ENCODE results near the gene ECSIT. TPM values are rescaled to one million over a fixed set of nuclear protein-coding genes. Genes with fewer than 3 reads are reported as not detected.

ECSIT gene
- total RNA-seq, 2 experiments from 2014 or later = 27.2 to 27.4 TPM

- TF ChIP-seq CTCF (IDR thresholded peaks at IDR 0.05) = no peak
- Histone ChIP-seq H3K9me3 (ENCODE audit: control insufficient read depth in 1 of 2, insufficient read depth in 1 of 2, low read length in 2 of 2) (no peaks in the 10 kb centered on the region), H3K27me3 (ENCODE audit: control insufficient read depth in 1 of 2, insufficient read depth in 2 of 2, low read length in 2 of 2) (no peaks in the 10 kb centered on the region), H3K36me3 (ENCODE audit: insufficient read depth, low read length) (peaks cover 26% of the 10 kb centered on the region), H3K27ac (ENCODE audit: low read depth in 1 of 2, low read length in 2 of 2) (no peak overlapping the region), H3K4me1 (ENCODE audit: insufficient read depth, low read length) (peaks cover 9% of the 10 kb centered on the region), H3K4me3 (ENCODE audit: low read length) (no peak overlapping the region)
- POLR2A ChIA-PET = no interaction called here
- Mint-ChIP-seq H3K27me3 (no peaks in the 10 kb centered on the region), H3K27ac (no peak overlapping the region), H3K4me3 (no peak overlapping the region), H3K4me1 (ENCODE audit: low read depth) (peaks cover 5% of the 10 kb centered on the region), H3K9me3 (no peaks in the 10 kb centered on the region), H3K36me3 (ENCODE audit: low read depth) (peaks cover 11% of the 10 kb centered on the region)
- DNase-seq (no peak), ATAC-seq (ENCODE audit: poor library complexity) (no peak)
- intact Hi-C loops (cut with DNase I, micrococcal nuclease) = no loop called here
- CTCF ChIA-PET = no interaction called here
Measured at GRCh38 chr19:11549386-11549953, 20.5 kb upstream of the ECSIT start.

GRCh38 chr19:11547929-11548700 is 19.2 kb upstream of the ECSIT start:
- Mint-ChIP-seq H3K27ac (no peak overlapping the region), H3K4me3 (no peak overlapping the region), H3K4me1 (ENCODE audit: low read depth) (no peaks in the 10 kb centered on the region), H3K9me3 (no peaks in the 10 kb centered on the region), H3K36me3 (ENCODE audit: low read depth) (no peaks in the 10 kb centered on the region), H3K27me3 (peaks cover 5% of the 10 kb centered on the region)
- no peaks in the 10 kb centered on the region for H3K9me3 ChIP-seq (ENCODE audit: control insufficient read depth in 1 of 2, insufficient read depth in 1 of 2, low read length in 2 of 2)
- ChIA-PET POLR2A (no interaction called here), CTCF (no interaction called here)
- peaks cover 12% of the 10 kb centered on the region for H3K36me3 ChIP-seq (ENCODE audit: insufficient read depth, low read length)
- no peaks in the 10 kb centered on the region for H3K4me1 ChIP-seq (ENCODE audit: insufficient read depth, low read length)
- no peak for TF ChIP-seq CTCF (IDR thresholded peaks at IDR 0.05)
- intact Hi-C loops (cut with DNase I, micrococcal nuclease) = no loop called here
- H3K27ac ChIP-seq (ENCODE audit: low read depth in 1 of 2, low read length in 2 of 2) = no peak overlapping the region
- ATAC-seq (ENCODE audit: poor library complexity) = no peak
- H3K4me3 ChIP-seq (ENCODE audit: low read length) = no peak overlapping the region
- DNase-seq = no peak
- no peaks in the 10 kb centered on the region for H3K27me3 ChIP-seq (ENCODE audit: control insufficient read depth in 1 of 2, insufficient read depth in 2 of 2, low read length in 2 of 2)

- intact Hi-C loops (cut with DNase I, micrococcal nuclease) = no loop called here
- Histone ChIP-seq H3K36me3 (ENCODE audit: insufficient read depth, low read length) (no peaks in the 10 kb centered on the region), H3K4me1 (ENCODE audit: insufficient read depth, low read length) (peaks cover 13% of the 10 kb centered on the region), H3K4me3 (ENCODE audit: low read length) (no peak overlapping the region), H3K9me3 (ENCODE audit: control insufficient read depth in 1 of 2, insufficient read depth in 1 of 2, low read length in 2 of 2) (peaks cover 0 to 6% of the 10 kb centered on the region in 2 experiments), H3K27ac (ENCODE audit: low read depth in 1 of 2, low read length in 2 of 2) (no peak overlapping the region), H3K27me3 (ENCODE audit: control insufficient read depth in 1 of 2, insufficient read depth in 2 of 2, low read length in 2 of 2) (peaks cover 17 to 23% of the 10 kb centered on the region in 2 experiments)
- Mint-ChIP-seq H3K36me3 (ENCODE audit: low read depth) (no peaks in the 10 kb centered on the region), H3K4me3 (no peak overlapping the region), H3K4me1 (ENCODE audit: low read depth) (no peaks in the 10 kb centered on the region), H3K27ac (no peak overlapping the region), H3K27me3 (peaks cover 28% of the 10 kb centered on the region), H3K9me3 (no peaks in the 10 kb centered on the region)
- no peak for TF ChIP-seq CTCF (IDR thresholded peaks at IDR 0.05)
- POLR2A ChIA-PET = no interaction called here
- CTCF ChIA-PET = no interaction called here
- DNase-seq = no peak
- ATAC-seq (ENCODE audit: poor library complexity) = no peak
Measured at GRCh38 chr19:11541238-11541637, 12.3 kb upstream of the ECSIT start.
